ENCODE measurements around the gene BARHL1.
"Not testable (repeated sequence)": the region's sequence is repeated elsewhere in the genome, so short reads cannot be mapped to it uniquely, and the experiment has no call there.

Gene BARHL1

GRCh38 chr9:132555528-132555927 is 26.9 kb upstream of the BARHL1 start:
- intact Hi-C loops (cut with DNase I): no loop called here
- DNase-seq: peak in 1 of 10 donors; percentile 11

- DNase-seq: peak in 1 of 10 donors; percentile 55
- intact Hi-C loops (cut with DNase I): no loop called here
Observed at GRCh38 chr9:132556235-132556634, 26.2 kb upstream of the BARHL1 start.

GRCh38 chr9:132556714-132557113 is 25.7 kb upstream of the BARHL1 start:
- peak in 2 of 10 donors; percentile 40 to 56 for DNase-seq
- intact Hi-C loops (cut with DNase I): no loop called here

- DNase-seq: peak in 2 of 10 donors; percentile 22 to 55
- intact Hi-C loops (cut with DNase I): no loop called here
Observed at GRCh38 chr9:132557159-132557558, 25.2 kb upstream of the BARHL1 start.

GRCh38 chr9:132559711-132560110 is 22.7 kb upstream of the BARHL1 start:
- intact Hi-C loops (cut with DNase I): no loop called here
- no peak for DNase-seq

GRCh38 chr9:132560616-132561202 is 21.7 kb upstream of the BARHL1 start:
- peak in 2 of 10 donors; percentile 42 to 44 for DNase-seq
- intact Hi-C loops (cut with DNase I): no loop called here

- DNase-seq: peak in 1 of 10 donors; percentile 25
- intact Hi-C loops (cut with DNase I): no loop called here
Observed at GRCh38 chr9:132562306-132562573, 20.2 kb upstream of the BARHL1 start.

GRCh38 chr9:132564526-132564925 is 17.9 kb upstream of the BARHL1 start:
- no peak for DNase-seq
- intact Hi-C loops (cut with DNase I): no loop called here

- peak in 1 of 10 donors; percentile 4 for DNase-seq
- intact Hi-C loops (cut with DNase I): not testable (repeated sequence)
Observed at GRCh38 chr9:132568787-132569186, 13.6 kb upstream of the BARHL1 start.

- intact Hi-C loops (cut with DNase I): no loop called here
Observed at GRCh38 chr9:132571806-132572600, 10.4 kb upstream of the BARHL1 start.

GRCh38 chr9:132572921-132573320 is 9.5 kb upstream of the BARHL1 start:
- DNase-seq: peak in 2 of 10 donors; percentile 10 to 23
- intact Hi-C loops (cut with DNase I): no loop called here

More at GRCh38 chr9:132571806-132572600, 10.4 kb upstream of the BARHL1 start:
- DNase-seq: peak in 2 of 10 donors; percentile 32 to 51

GRCh38 chr9:132575005-132575609 is 7.3 kb upstream of the BARHL1 start:
- intact Hi-C loops (cut with DNase I): loop anchor here (1.0 to 2.0 kb wide), 2 partner anchors 68 to 164 kb away; partner anchors contain the start of gene CFAP77
- peak; percentile 61 to 97 (median 78) for DNase-seq

- intact Hi-C loops (cut with DNase I): loop anchor here (1.0 to 2.0 kb wide), 2 partner anchors 69 to 165 kb away; partner anchors contain the start of gene CFAP77
- peak in 2 of 10 donors; percentile 31 to 63 for DNase-seq
Observed at GRCh38 chr9:132575811-132576210, 6.6 kb upstream of the BARHL1 start.

- intact Hi-C loops (cut with DNase I): no loop called here
- no peak for DNase-seq
Observed at GRCh38 chr9:132577119-132577518, 5.3 kb upstream of the BARHL1 start.

GRCh38 chr9:132578367-132578932 is 4.0 kb upstream of the BARHL1 start:
- intact Hi-C loops (cut with DNase I): no loop called here

GRCh38 chr9:132579427-132579798 is 3.0 kb upstream of the BARHL1 start:
- intact Hi-C loops (cut with DNase I): no loop called here
- peak in 1 of 10 donors; percentile 42 for DNase-seq

More at GRCh38 chr9:132578367-132578932, 4.0 kb upstream of the BARHL1 start:
- peak in 2 of 10 donors; percentile 16 to 32 for DNase-seq

- peak in 2 of 10 donors; percentile 56 to 63 for DNase-seq
- intact Hi-C loops (cut with DNase I): no loop called here
Observed at GRCh38 chr9:132582786-132583583, 579 bp downstream of the BARHL1 start.

GRCh38 chr9:132583584-132584304 is 1.3 kb downstream of the BARHL1 start:
- peak in 1 of 10 donors; percentile 2 for DNase-seq

More at GRCh38 chr9:132583584-132584304, 1.3 kb downstream of the BARHL1 start:
- intact Hi-C loops (cut with DNase I): no loop called here
